GM23338 (cell line): ENCODE data around the gene GADL1. TPM values are rescaled to one million over a fixed set of nuclear protein-coding genes. Genes with fewer than 3 reads are reported as not detected.

Source experiments
- ATAC-seq: fragments of 200-7000 bp; cut with Tn5 transposase; 3 replicates; pipeline ENCODE4 v1.9.1; 2020
- DNase-seq: peaks from one replicate; pipeline ENCODE4 v3.0.0-alpha.2; 2015; ENCODE audit warnings: low spot score
- H2AFZ ChIP-seq: fragments of 200-600 bp; sonication (generic); 2 replicates; pipeline ENCODE4 v1.8.0; 2016; ENCODE audit warnings: antibody characterized with exemption, mild to moderate bottlenecking, moderate library complexity
- H3F3A ChIP-seq: fragments of 200-600 bp; sonication (generic); replicated peaks from 2 replicates; pipeline ENCODE4 v1.8.0; 2017; ENCODE audit warnings: antibody characterized with exemption, mixed run types, low read depth
- H3K27ac ChIP-seq: fragments of 200-600 bp; sonication (generic); 2 replicates; pipeline ENCODE4 v1.6.1; 2016; ENCODE audit warnings: low read depth
- H3K27me3 ChIP-seq: fragments of 200-600 bp; sonication (generic); 2 replicates; pipeline ENCODE4 v1.8.0; 2016; ENCODE audit warnings: mild to moderate bottlenecking, mixed run types, moderate library complexity; ENCODE audit not compliant: insufficient read depth
- H3K36me3 ChIP-seq: fragments of 200-600 bp; sonication (generic); 2 replicates; pipeline ENCODE4 v1.8.0; 2016; ENCODE audit warnings: mild to moderate bottlenecking; ENCODE audit not compliant: insufficient read depth
- H3K4me1 ChIP-seq: fragments of 200-600 bp; sonication (generic); 2 replicates; pipeline ENCODE4 v1.8.0; 2016; ENCODE audit warnings: mild to moderate bottlenecking, moderate library complexity; ENCODE audit not compliant: insufficient read depth
- H3K4me2 ChIP-seq: fragments of 200-600 bp; sonication (generic); 2 replicates; pipeline ENCODE4 v1.7.1; 2017; ENCODE audit warnings: mixed run types
- H3K4me3 ChIP-seq: fragments of 200-600 bp; sonication (generic); 2 replicates; pipeline ENCODE4 v1.6.1; 2016; ENCODE audit warnings: mixed run types
- H3K79me2 ChIP-seq: fragments of 200-600 bp; sonication (generic); replicated peaks from 2 replicates; pipeline ENCODE4 v1.8.0; 2017; ENCODE audit warnings: mild to moderate bottlenecking; ENCODE audit not compliant: insufficient read depth
- H3K9me2 ChIP-seq: fragments of 200-600 bp; sonication (generic); 2 replicates; pipeline ENCODE4 v1.8.0; 2017; ENCODE audit not compliant: insufficient read depth
- H4K20me1 ChIP-seq: fragments of 200-600 bp; sonication (generic); replicated peaks from 2 replicates; pipeline ENCODE4 v1.8.0; 2017; ENCODE audit warnings: mild to moderate bottlenecking; ENCODE audit not compliant: insufficient read depth
- H3K27ac Mint-ChIP-seq: 2 replicates; pipeline ENCODE4 v1.8.0; 2020; ENCODE audit warnings: inconsistent platforms, mild to moderate bottlenecking, moderate library complexity, mixed read lengths
- H3K27me3 Mint-ChIP-seq: 3 replicates; pipeline ENCODE4 v1.8.0; 2022; ENCODE audit warnings: low read depth, mild to moderate bottlenecking, moderate library complexity, mixed read lengths, inconsistent platforms; ENCODE audit not compliant: insufficient read depth, poor library complexity
- H3K36me3 Mint-ChIP-seq: 3 replicates; pipeline ENCODE4 v1.8.0; 2021; ENCODE audit warnings: low read depth, mild to moderate bottlenecking, inconsistent platforms, moderate library complexity, mixed read lengths
- H3K4me1 Mint-ChIP-seq: 3 replicates; pipeline ENCODE4 v1.8.0; 2020; ENCODE audit warnings: mild to moderate bottlenecking, inconsistent platforms, mixed read lengths
- H3K4me3 Mint-ChIP-seq: 3 replicates; pipeline ENCODE4 v1.8.0; 2021; ENCODE audit warnings: moderate library complexity, mild to moderate bottlenecking, inconsistent platforms, mixed read lengths
- H3K9me3 Mint-ChIP-seq: 3 replicates; pipeline ENCODE4 v1.8.0; 2020; ENCODE audit warnings: moderate library complexity, mild to moderate bottlenecking, inconsistent platforms, mixed read lengths
- CREB1 ChIP-seq: fragments of 250-450 bp; sonication (Bioruptor Pico); IDR thresholded peaks from 2 replicates; pipeline ENCODE4 v1.5.0; 2020; ENCODE audit warnings: low read depth, mild to moderate bottlenecking, moderate library complexity
- REST ChIP-seq: IDR thresholded peaks from one replicate; pipeline ENCODE4 v1.6.1; 2018; ENCODE audit warnings: antibody characterized with exemption; ENCODE audit not compliant: unreplicated experiment
- ZNF114 ChIP-seq: fragments of 250-450 bp; sonication (Bioruptor Pico); IDR thresholded peaks from 2 replicates; pipeline ENCODE4 v1.5.0; 2020; ENCODE audit warnings: mild to moderate bottlenecking, moderate library complexity
- ZNF462 ChIP-seq: fragments of 250-450 bp; sonication (Bioruptor Pico); IDR thresholded peaks from 2 replicates; pipeline ENCODE4 v1.5.0; 2020; ENCODE audit warnings: mild to moderate bottlenecking, moderate library complexity
- polyA plus RNA-seq: library from polyadenylated mRNA; unstranded; fragments of >200 nt; fragmentation: Nextera tagmentation; extraction: Ambion mirVana; gene quantifications from 2 replicates; pipeline ENCODE4 v1.2.1, GENCODE V29; 2016
- total RNA-seq: library from RNA; depleted of rRNA; stranded (reverse); fragments of >200 nt; shearing (Covaris generic); gene quantifications from 2 replicates; pipeline ENCODE4 v1.2.3, GENCODE V29; 2014

Gene GADL1
- total and polyA plus RNA-seq, 2 experiments from 2014 or later: 0.35 to 0.50 TPM

- TF ChIP-seq ZNF462 (CRISPR knock-in tag): no peak
- TF ChIP-seq REST: no peak
Measured at GRCh38 chr3:30864132-30864531, 30.3 kb downstream of the GADL1 start (continued).

GRCh38 chr3:30862004-30862403, 32.5 kb downstream of the GADL1 start:
- H4K20me1 ChIP-seq: no peaks in the 10 kb centered on the region
- no peaks in the 10 kb centered on the region for H3K36me3 ChIP-seq
- H3K4me1 Mint-ChIP-seq: peaks cover 24% of the 10 kb centered on the region; the same call in 2 of the 3 replicates
- H3K27me3 ChIP-seq: no peaks in the 10 kb centered on the region
- no peak overlapping the region for H3K4me3 ChIP-seq
- no peak for DNase-seq
- H3K79me2 ChIP-seq: no peaks in the 10 kb centered on the region
- H3K4me3 Mint-ChIP-seq: no peak overlapping the region
- H3K9me2 ChIP-seq: 0 out of 2 replicates have a peak, but pooled peaks cover 3% of the 10 kb centered on the region
- no peaks in the 10 kb centered on the region for H3F3A ChIP-seq
- no peaks in the 10 kb centered on the region for H3K9me3 Mint-ChIP-seq
- no peaks in the 10 kb centered on the region for H3K27me3 Mint-ChIP-seq
- H2AFZ ChIP-seq: no peak overlapping the region
- no peak overlapping the region for H3K27ac Mint-ChIP-seq
- no peak for TF ChIP-seq ZNF462 (CRISPR knock-in tag)
- TF ChIP-seq CREB1: no peak
- TF ChIP-seq ZNF114 (CRISPR knock-in tag): no peak
- peaks cover 23% of the 10 kb centered on the region for H3K4me1 ChIP-seq
- H3K4me2 ChIP-seq: no peak overlapping the region
- H3K27ac ChIP-seq: no peak overlapping the region
- no peaks in the 10 kb centered on the region for H3K36me3 Mint-ChIP-seq
- no peak for ATAC-seq
